HT-29 (cell line): Measurements from ENCODE around the gene ELAC2. TPM values are rescaled to one million over a fixed set of nuclear protein-coding genes. Genes with fewer than 3 reads are reported as not detected.
A peak's percentile ranks its signal among the peaks of the same experiment; 100 is the strongest.

Source experiments
- DNase-seq: peaks from one replicate; pipeline ENCODE4 v3.0.0-alpha.2; 2015; ENCODE audit warnings: low spot score
- total RNA-seq: library from RNA; depleted of rRNA; stranded (reverse); fragments of >200 nt; shearing (Covaris generic); gene quantifications from 2 replicates; pipeline ENCODE4 v1.2.3, GENCODE V29; 2014; rRNA removed

ELAC2 gene, protein sequence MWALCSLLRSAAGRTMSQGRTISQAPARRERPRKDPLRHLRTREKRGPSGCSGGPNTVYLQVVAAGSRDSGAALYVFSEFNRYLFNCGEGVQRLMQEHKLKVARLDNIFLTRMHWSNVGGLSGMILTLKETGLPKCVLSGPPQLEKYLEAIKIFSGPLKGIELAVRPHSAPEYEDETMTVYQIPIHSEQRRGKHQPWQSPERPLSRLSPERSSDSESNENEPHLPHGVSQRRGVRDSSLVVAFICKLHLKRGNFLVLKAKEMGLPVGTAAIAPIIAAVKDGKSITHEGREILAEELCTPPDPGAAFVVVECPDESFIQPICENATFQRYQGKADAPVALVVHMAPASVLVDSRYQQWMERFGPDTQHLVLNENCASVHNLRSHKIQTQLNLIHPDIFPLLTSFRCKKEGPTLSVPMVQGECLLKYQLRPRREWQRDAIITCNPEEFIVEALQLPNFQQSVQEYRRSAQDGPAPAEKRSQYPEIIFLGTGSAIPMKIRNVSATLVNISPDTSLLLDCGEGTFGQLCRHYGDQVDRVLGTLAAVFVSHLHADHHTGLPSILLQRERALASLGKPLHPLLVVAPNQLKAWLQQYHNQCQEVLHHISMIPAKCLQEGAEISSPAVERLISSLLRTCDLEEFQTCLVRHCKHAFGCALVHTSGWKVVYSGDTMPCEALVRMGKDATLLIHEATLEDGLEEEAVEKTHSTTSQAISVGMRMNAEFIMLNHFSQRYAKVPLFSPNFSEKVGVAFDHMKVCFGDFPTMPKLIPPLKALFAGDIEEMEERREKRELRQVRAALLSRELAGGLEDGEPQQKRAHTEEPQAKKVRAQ
- 138 and 147 TPM in 2 replicates for total RNA-seq

DNA sequence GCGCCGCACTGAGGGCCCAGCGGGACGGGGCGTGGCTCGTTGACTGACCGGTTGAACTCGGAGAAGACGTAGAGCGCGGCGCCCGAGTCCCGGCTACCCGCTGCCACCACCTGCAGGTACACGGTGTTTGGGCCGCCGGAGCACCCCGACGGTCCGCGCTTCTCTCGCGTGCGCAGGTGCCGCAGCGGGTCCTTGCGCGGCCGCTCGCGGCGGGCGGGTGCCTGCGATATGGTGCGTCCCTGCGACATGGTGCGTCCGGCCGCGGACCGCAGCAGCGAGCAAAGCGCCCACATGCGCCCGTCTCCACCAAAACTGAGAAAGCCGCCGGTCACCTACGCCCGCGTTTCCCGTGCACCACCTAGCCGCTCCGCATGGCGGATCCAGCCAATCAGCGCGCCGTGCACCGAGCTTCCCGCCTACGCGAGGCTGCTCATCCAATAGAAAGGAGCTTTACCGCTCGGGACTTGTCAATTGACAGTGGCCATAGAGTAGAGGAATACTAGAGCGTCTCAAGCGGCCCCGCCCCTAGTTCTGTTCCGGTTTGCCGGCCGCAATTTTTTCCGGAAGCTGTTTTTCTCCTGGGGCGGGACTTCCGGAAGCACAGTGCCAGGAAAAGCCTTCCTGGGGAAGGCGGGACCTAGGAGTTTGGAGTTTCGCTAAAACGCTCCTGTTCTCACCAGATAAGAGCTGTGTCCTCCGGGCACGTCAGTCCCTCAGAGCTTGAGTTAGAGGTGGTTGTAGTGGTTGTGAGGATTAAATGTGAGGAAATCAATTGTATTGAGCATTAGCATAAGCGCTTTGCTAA is at the start of gene ELAC2:
ELAC2 (minus strand) TSS at position 373 of the 805 bp plus-strand sequence; CDS start at position 293, 80 bp downstream.
- peak; percentile 93 for DNase-seq

DNA sequence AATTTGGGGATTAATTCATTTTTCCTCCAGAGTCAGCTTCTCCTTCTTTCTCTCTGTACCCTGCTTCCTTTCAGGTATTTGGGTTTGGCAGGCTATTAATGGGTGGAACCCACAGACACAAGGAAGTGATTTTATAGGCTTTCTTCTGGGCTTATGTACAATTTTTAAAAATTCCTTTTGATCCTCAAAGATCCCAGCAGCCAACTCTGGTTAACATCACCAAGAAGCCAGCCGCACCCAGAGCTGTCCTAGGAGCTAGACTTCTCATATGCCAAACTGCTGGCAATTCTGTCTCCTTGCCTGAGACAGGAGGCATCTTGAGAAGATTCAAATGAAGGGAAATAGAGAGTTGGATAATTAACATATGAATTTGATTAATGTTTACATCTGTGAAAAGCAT is 47.2 kb upstream of the ELAC2 start:
- no peak for DNase-seq

DNA sequence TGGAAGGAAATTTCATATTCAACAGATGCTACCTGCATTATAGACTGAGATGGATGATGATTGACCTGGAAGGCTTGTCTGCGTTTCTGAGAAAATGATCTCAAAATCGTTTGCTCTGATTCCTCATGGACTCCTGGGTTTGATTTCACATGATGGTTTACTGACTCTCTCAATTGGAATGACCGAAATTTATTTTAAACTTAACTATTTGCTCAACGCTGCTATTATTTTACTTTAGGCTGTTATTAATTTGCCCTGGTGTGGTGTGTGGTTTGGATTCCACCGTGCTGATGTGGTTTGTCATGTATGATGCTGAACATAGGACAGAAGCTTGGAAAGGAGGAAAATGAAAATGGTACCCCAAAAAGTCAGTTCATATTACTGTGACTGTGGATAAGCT is 37.3 kb upstream of the ELAC2 start:
- no peak for DNase-seq

DNA sequence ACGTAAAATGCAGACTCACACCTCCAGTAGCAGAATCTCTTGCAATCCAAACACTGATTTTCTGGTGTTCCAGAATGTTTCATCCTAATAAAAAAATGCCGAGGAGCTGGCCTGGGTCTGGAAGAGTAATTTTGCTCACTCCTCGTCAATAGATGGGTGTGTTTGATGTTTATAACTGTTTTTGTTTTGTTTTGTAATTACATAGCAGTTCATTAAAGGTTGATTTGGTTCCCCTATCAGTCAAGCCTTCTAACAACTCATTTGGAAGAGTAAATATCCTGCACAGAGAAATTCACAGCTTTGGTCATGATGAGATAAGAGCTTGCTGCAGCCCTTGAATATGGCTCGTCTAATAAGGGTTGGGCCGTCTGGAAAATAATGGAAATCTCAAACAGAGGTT is 36.8 kb upstream of the ELAC2 start:
- DNase-seq: no peak

DNA sequence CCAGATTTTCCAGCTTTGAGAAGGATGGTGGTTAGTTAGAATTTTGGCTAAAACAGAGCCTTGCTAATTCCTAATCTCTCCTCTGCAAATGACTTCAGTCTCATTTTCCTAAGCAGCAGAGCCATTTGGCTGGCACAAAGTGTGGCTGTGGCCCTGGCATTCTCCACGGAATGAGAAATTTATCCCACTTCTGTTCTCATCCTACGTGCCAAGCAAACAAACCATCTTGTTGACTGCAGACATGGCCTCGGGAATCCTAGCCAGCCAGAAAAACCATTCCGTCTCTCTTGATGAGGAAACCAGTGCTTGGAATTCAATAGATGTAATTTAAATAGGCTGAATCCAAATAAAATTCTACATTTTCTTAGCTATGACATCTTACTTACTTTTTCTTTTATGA is 34.1 kb upstream of the ELAC2 start:
- no peak for DNase-seq

DNA sequence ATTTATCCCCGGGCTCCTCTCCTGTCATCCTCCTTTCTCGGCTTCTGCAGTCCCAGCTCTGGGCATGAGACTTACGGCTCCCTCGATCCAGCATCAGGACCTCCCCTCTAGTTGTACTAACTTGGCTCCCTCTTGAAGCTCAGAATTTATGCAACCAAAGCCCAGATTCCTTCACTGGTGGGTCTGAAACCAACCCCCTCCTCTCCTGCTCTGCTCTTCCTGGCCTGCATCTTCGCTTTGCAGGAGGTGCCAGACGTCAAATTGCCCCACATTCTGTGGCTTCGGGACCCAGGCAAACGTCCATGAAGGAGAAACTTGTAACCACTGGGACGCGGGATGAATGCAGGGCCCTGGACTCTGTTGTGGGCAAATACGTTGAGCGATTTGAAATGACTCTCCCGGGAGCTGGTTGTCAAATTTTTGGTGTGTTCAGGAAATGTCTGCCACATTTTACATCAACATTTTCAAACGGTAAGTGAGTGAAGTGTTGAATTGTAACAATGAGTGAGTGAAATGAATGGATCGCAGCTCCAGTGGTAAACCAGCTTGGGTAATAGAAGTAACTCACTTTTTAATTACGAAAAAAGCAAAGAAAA is 29.3 kb upstream of the ELAC2 start:
- DNase-seq: no peak

DNA sequence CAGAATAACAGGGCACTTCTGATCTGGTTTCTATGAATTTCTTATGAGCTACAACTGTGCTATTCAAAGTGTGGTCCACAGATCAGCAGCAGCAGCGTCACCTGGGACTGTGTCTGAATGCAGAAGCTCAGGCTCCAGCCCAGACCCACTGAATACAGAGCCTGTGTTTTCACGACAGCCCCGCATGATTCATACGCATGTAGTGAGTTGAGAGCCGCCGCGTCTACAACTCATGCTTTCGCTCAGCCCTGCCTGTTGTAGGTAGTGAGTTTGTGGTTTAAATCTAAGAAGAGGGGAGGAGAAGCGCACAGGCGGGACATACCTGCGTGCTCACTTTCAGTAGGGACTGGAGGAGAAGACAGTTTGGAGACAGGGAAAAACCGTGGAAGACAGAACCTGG is 28.5 kb upstream of the ELAC2 start:
- no peak for DNase-seq

DNA sequence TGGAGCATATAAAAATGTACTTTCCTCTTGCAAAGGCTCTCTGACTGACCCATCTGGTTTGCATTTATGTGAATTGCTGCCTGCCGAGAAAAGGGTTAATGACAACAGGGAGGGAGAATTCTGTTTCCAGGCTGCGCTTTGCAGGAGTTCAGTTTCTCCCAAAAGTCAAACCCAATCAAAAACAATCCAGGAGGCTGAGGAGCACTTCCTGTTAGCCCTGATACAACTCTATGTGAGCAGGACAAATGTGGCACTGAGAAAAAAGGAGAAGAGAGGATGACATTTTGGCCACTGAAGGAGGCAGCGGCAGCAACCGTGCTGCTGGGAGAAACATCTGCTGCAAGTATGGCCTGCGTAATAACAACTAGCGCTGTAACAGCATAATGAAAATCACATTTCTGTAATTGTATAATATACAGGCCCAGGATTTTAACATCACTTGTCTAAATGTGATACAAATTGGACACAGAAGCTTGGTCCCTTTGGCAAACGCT is 26.8 kb upstream of the ELAC2 start:
- DNase-seq: no peak

DNA sequence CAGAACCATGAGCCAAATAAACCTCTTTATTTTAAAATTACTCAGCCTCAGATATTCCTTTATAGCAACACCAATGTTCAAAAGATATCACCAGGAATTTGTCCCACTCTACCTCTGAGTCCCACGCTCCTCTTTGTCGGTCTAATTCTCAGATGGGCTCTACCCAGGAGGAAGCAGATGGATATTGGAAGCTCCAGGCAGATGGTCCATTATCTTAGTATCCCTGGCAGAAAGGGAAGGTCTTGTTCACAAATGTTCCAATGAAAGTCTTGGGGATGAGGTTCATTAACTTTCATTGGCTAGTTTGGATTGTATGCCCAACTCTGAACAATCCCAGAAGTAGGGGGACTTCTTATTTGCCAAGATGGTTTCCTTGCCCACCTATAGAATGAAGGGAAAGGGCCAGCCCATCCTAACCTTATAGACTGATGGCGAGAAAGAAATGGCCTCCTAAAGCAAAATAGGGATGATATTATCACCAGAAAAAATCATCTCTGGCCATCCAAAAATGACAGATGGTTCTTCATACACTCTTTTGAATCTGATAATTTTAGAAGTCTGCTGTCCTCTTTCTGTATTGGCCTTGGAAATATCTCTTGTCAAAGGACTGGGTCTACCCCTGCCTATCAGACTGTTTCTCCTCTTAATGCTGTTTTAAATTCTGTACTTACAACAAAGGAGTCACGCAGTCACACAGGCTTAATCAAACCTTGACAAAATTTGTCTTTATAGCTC is 21.3 kb upstream of the ELAC2 start:
- DNase-seq: no peak

DNA sequence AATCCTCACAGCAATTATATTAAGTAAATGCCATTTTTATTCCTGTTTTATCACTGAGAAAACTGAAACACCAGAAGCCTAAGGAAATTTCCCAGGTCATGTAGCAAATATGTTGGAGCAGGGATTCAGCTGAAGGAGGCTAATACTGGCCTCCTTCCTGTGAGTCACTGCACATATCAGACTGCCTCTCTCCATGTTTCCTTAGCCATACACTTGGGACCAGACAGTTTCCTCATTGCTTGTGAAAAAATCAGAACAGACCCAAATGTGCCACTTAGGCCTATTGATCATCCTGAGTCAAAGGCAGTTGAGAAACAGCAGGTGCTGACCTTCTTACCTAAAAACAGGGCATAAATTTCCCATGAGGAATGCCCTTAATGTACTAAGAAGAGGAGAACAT is 18.9 kb upstream of the ELAC2 start:
- no peak for DNase-seq

DNA sequence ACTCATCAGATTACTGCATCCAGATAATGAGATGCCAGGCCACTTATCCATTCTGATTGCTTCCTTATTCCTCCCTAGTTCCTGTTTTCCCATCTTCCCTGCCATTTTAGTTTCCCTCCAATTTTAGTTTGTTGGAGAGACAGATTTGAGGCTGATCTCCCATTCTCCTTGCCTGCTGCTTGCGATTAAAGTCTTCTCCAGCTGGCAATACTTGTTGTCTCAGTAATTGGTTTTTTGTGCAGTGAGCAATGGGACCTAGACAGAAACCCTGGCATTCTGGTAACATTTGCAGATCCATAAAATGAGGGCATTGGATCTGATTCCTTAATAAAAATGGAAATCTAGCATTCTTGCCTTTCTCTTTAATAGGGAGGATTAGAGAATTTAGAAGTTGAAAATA is 17.6 kb upstream of the ELAC2 start:
- no peak for DNase-seq

DNA sequence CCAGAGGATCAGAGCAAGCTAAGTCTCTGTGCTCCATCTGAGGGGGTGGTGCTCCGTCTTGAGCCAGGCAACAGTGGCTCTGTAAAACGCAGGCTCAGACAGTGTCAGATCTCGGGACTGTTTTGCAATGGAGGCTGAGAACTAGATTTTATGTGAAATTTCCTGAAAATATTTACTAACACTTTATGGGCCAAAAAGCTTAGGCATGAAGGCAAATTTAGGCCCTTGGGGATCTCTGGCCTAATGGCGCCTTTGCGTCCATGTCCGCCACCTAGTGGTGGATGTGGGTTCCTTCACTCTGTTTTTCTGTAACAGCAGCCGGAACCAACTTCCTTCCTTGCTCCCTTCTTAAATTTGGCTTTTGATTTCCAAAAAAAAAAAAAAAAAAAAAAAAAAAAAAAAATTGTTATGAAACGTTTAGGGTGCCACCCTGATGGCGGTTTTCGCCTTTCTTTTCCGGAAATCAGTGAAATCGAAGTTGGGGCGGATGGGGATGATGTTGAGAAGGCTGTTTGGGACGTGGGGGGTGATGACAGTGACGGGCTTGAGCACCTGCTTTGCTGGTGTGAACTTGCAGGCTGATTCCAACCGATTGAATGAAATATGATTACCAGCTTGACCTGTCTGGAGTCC is 14.0 kb upstream of the ELAC2 start:
- peak; percentile 25 for DNase-seq

DNA sequence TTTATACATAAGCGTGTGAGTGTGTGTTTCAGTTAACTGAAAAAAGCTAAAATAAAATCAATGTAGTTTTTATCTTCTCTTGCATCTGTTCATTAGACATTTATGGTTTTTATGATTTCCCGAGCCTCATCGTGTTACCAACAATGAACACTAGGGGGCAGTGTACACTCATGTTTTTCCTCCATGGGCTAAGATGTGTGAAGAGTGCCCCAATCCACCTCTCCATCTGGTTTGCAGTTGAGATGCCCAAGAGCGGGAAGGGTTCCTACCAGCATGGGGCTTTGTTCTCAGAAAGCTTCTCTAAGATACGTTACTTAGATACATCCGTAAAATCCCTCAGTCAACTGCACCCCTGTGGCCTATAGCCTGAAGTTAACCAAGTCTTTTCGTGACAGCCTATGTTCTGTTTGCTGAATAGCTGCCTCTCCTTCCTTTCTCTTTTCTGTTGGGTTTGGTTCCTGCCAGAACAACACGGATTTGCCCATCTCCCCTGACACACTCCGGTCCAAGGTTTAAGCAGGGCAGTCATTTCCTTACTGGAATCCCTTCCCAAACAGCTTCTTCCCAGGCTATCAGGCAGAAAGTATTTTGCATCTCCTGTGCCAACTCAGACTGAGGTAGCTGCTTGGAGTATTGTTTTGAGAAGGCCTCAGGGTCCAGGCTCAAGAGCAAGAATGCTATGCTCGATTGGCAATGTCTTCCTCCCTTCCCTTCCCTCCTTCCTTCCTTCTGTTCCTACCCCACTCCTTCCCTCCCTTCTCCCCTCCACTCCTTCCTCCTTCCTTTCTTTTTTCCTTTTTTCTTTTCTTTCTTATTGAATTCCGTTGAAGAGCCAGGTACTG is 12.9 kb upstream of the ELAC2 start:
- DNase-seq: peak; percentile 48

DNA sequence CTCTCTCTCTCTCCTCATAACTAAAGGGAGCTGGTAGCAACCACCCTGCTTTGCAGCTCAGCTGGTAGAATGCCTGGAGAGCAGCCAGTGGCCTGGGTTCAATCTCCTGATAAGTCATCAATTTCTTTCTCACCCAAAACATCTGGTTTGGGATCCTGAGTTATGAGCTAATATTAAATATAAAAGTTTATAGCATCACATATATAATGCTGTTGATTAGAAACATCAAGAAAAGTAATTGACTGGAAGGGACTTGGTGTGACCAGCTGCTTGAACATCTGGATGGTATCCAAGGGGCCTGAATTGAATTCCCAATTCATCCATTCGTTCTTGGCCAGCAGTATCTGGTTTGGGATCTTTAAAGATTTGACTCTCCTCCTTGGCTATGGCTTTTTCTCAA is 12.2 kb upstream of the ELAC2 start:
- no peak for DNase-seq

DNA sequence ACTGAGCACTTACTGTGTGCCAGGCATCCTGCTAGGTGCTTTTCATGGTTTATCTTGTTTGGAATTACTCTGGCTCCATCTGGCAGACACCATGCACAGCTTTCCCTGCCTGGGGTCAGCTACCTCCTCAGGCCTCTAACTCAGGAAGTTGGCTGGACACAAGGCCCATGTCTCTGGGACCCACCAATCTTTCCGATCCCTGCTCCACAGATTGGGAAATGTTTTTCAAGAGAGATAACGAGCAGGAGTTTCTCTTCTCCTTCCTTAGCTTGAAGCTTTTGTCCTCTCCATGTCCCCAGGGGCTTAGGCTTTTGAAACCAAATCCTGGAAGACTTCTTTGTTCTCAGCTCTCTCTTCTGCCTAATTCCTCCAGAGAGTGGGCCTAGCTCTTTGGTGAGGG is 11.5 kb upstream of the ELAC2 start:
- no peak for DNase-seq

DNA sequence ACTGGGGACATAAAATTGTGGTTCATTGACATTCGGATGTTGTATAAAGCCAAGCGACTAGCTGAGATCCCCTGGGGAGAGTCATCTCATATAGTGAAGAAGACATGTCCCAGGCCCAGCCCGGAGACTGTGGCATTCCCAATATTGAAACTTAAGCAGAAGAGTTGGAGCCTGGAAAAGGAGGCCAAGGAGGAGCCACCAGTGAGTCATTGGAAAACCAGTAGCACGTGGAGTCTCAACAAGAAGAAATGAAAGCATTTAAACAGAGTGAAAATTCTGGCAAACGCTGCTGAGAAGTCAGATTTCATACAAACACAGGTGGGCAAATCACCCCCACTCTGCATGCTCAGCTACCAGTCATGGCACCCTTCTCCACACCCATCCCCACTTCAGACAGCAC is 9.4 kb upstream of the ELAC2 start:
- DNase-seq: no peak

DNA sequence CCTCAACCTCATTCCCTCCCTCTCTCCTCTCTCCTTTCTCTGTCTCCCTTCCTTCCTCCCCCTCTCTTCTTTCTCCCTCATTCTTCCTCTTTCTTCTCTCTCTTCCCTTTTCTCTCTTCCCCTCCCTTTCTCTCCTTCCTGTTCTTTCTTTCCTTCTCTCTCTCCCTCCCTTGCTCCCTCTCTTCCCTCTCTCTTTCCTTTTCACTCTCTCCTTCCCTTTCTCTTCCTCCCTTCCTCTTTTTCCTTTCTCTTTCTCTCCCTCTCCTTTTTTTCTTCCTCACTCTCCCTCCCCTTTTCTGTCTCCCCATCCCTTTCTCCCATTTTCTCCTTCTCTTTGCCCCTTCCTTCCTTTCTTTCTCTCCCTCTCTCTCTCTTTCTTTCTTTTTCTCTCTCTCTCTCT is 7.9 kb upstream of the ELAC2 start:
- DNase-seq: no peak

DNA sequence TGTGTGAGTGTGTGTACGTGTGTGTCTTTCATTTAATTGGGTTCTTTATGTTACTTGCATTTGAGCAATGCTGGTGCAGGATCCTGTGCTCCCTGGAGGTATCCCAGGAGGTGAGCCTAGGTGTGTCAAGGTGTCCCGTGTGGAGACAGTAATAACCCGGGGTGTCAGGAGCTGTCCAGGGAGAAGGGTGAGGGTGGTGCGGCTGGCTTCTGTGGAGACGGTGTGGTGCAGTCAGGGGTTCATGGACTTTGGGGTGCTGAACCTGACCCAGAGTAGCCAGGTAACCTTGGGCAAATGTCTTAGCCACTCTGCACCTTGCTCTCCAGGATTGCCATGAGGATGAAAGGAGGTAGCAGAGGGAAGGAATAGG is 7.4 kb upstream of the ELAC2 start:
- no peak for DNase-seq

DNA sequence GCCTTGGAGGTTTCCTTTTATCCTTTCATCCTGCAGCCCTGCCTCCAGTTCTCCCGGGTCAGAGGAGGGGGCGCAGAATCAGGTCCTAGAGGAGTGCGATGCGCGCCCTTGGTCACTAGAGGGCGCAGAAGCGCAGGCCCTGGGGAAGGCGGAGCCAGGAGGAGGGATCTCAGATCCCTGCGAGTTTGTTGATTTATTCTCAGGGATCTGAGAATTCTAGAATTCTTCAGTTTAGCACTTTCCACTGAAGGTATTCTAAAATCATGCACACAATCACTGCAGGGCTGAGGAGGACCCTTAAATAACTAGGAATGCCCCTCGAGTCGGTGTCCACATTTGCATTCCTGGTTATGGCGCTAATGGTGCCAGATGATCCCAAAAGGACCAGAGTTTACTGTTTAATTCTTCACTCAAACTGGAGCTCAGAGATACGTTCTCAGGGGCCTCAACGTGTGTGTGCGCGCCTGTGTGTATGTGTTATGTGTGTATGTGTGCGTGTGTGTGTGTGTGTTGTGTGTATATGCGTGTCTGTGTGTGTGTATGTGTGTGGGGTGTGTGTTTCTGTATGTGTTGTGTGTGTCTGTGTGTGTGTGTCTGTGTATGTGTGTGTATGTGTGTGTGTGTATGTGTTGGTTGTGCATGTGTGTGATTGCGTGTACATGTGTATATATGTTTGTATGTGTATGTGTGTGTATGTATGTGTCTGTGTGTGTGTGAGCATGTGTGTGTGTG is 6.9 kb upstream of the ELAC2 start:
- peak; percentile 56 for DNase-seq
